Mucosa of rectum (tissue), 2 donors: ENCODE measurements around the gene CHMP1B.

Source experiments
- H3K27ac ChIP-seq, 2 donors: one replicate each; pipeline ENCODE4 v1.7.0; 2013; ENCODE audit warnings: inconsistent platforms in 2 of 2, low read depth in 2 of 2, low read length in 2 of 2
- H3K27me3 ChIP-seq, 2 donors: one replicate each; pipeline ENCODE4 v1.7.0; 2013; ENCODE audit warnings: low read length in 2 of 2; ENCODE audit not compliant: control insufficient read depth in 2 of 2, insufficient read depth in 2 of 2
- H3K36me3 ChIP-seq, 2 donors: one replicate each; pipeline ENCODE4 v1.7.0; 2013; ENCODE audit warnings: low read length in 2 of 2; ENCODE audit not compliant: control insufficient read depth in 2 of 2, insufficient read depth in 2 of 2
- H3K4me1 ChIP-seq, 2 donors: one replicate each; pipeline ENCODE4 v1.7.0; 2013; ENCODE audit warnings: low read length in 2 of 2, mild to moderate bottlenecking in 1 of 2; ENCODE audit not compliant: control insufficient read depth in 2 of 2, insufficient read depth in 2 of 2
- H3K4me3 ChIP-seq, 2 donors: one replicate each; pipeline ENCODE4 v1.7.0; 2013; ENCODE audit warnings: low read length in 2 of 2
- H3K9ac ChIP-seq, 2 donors: one replicate each; pipeline ENCODE4 v1.7.0; 2013; ENCODE audit warnings: low read length in 2 of 2, low read depth in 1 of 2, mild to moderate bottlenecking in 1 of 2
- H3K9me3 ChIP-seq, 2 donors: one replicate each; pipeline ENCODE4 v1.7.0; 2013; ENCODE audit warnings: low read length in 2 of 2; ENCODE audit not compliant: control insufficient read depth in 2 of 2
- donor health status: healthy.
- donor health status: Normal muscosa, but diverticular disease.

Gene CHMP1B

GRCh38 chr18:11865071-11865470 is 13.9 kb downstream of the CHMP1B start:
- Histone ChIP-seq H3K4me1 (no peaks in the 10 kb centered on the region), H3K4me3 (no peak overlapping the region), H3K9me3 (no peaks in the 10 kb centered on the region), H3K27ac (no peak overlapping the region), H3K36me3 (no peaks in the 10 kb centered on the region), H3K9ac (no peak overlapping the region), H3K27me3 (no peaks in the 10 kb centered on the region)

DNA sequence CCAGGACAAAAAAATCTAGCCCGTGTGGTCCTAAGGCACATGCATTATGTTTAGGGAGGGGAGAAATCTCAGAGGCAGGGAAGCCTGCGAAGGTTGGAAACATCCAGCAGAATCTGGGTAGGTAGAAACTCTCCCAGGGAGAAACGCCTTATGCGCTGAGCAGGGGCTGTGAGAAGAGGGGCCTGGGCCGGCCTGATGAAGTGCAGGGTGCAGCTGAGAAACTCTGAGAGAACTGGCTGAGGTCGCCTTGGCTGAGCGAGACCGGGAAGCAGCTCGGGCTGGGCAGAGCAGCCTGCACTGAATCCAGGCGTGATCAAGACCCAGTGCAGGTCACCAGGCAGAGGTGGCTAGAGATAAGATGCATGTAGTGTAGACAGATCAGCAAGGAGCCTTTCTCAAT is 15.1 kb downstream of the CHMP1B start:
- no peak overlapping the region for H3K27ac ChIP-seq
- no peak overlapping the region for H3K9ac ChIP-seq
- H3K4me3 ChIP-seq: no peak overlapping the region
- no peaks in the 10 kb centered on the region for H3K36me3 ChIP-seq
- no peaks in the 10 kb centered on the region for H3K27me3 ChIP-seq
- H3K9me3 ChIP-seq: no peaks in the 10 kb centered on the region
- H3K4me1 ChIP-seq: no peaks in the 10 kb centered on the region

- Histone ChIP-seq H3K27me3 (no peaks in the 10 kb centered on the region), H3K9ac (no peak overlapping the region), H3K4me3 (no peak overlapping the region), H3K4me1 (no peaks in the 10 kb centered on the region), H3K36me3 (no peaks in the 10 kb centered on the region), H3K27ac (no peak overlapping the region), H3K9me3 (no peaks in the 10 kb centered on the region)
Observed at GRCh38 chr18:11866764-11867163, 15.6 kb downstream of the CHMP1B start.

GRCh38 chr18:11868230-11868629 is 17.0 kb downstream of the CHMP1B start:
- Histone ChIP-seq H3K9me3 (no peaks in the 10 kb centered on the region), H3K4me3 (no peak overlapping the region), H3K27me3 (no peaks in the 10 kb centered on the region), H3K9ac (no peak overlapping the region), H3K4me1 (no peaks in the 10 kb centered on the region), H3K27ac (no peak overlapping the region), H3K36me3 (no peaks in the 10 kb centered on the region)

- H3K27me3 ChIP-seq: no peaks in the 10 kb centered on the region
- H3K4me3 ChIP-seq: no peak overlapping the region
- H3K27ac ChIP-seq: no peak overlapping the region
- H3K4me1 ChIP-seq: no peaks in the 10 kb centered on the region
- no peaks in the 10 kb centered on the region for H3K36me3 ChIP-seq
- no peaks in the 10 kb centered on the region for H3K9me3 ChIP-seq
- no peak overlapping the region for H3K9ac ChIP-seq
Observed at GRCh38 chr18:11871501-11871900, 20.3 kb downstream of the CHMP1B start.

GRCh38 chr18:11872479-11873136 is 21.4 kb downstream of the CHMP1B start:
- Histone ChIP-seq H3K4me1 (no peaks in the 10 kb centered on the region), H3K4me3 (no peak overlapping the region), H3K27ac (no peak overlapping the region), H3K9ac (no peak overlapping the region), H3K27me3 (no peaks in the 10 kb centered on the region), H3K36me3 (no peaks in the 10 kb centered on the region), H3K9me3 (no peaks in the 10 kb centered on the region)

GRCh38 chr18:11873670-11874340 is 22.6 kb downstream of the CHMP1B start:
- Histone ChIP-seq H3K27me3 (no peaks in the 10 kb centered on the region), H3K4me1 (no peaks in the 10 kb centered on the region), H3K36me3 (no peaks in the 10 kb centered on the region), H3K9ac (no peak overlapping the region), H3K4me3 (no peak overlapping the region), H3K9me3 (no peaks in the 10 kb centered on the region), H3K27ac (no peak overlapping the region)

DNA sequence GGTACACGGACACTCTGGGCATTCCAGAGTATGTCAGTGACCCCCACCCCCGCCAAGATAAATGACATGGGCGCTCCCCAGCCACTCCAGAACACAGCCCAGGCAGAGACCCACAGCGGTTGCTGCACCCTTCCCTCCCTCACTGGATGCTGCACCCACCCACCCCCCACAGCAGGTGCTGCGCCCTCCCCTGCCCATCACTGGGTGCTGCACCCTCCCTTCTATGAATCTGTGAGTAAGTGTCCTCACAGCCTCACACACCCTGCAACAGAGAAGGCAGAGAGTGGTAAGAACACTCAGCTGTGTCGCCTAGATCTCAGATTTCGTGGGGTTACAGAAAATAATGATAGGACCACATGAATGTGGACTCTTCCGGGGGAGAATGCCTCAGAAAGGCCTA is 23.5 kb downstream of the CHMP1B start:
- H3K9ac ChIP-seq: no peak overlapping the region
- no peaks in the 10 kb centered on the region for H3K27me3 ChIP-seq
- H3K36me3 ChIP-seq: no peaks in the 10 kb centered on the region
- H3K4me1 ChIP-seq: no peaks in the 10 kb centered on the region
- H3K27ac ChIP-seq: no peak overlapping the region
- no peak overlapping the region for H3K4me3 ChIP-seq
- H3K9me3 ChIP-seq: no peaks in the 10 kb centered on the region

GRCh38 chr18:11877497-11878135 is 26.4 kb downstream of the CHMP1B start:
- no peaks in the 10 kb centered on the region for H3K9me3 ChIP-seq
- H3K36me3 ChIP-seq: peaks cover 7 to 9% of the 10 kb centered on the region in 2 donors
- H3K9ac ChIP-seq: no peak overlapping the region
- H3K27ac ChIP-seq: no peak overlapping the region
- no peaks in the 10 kb centered on the region for H3K4me1 ChIP-seq
- no peaks in the 10 kb centered on the region for H3K27me3 ChIP-seq
- H3K4me3 ChIP-seq: no peak overlapping the region

DNA sequence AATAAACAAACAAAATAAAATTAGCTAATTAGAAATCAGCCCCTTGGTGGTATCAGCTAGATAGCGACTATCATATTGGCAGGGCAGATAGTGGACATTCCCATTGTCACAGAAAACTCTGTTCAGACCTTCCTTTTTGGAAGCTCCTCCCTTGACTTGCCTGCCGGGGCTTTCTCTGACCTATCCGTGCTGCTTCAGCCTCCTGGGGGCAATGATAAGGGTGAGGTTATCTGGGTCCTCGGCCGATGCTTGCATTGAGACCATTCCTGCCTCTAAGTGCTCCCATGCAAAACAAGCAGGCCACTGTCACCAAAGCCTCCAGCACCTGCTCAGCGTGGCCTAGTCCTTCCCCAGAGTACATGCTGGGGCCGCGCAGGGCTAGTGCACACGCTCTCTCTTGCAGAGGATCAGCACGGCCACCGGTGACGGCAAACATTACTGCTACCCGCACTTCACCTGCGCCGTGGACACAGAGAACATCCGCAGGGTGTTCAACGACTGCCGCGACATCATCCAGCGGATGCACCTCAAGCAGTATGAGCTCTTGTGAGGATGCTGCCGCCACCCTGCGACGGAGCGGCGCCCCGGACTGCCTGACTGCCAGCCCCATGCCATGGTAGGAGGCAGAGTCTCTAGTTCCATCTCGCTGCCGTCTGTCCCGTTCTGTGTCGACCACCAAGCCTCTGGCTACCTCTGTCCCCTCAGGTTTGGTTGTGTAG is 29.5 kb downstream of the CHMP1B start:
- H3K27ac ChIP-seq: no peak overlapping the region
- H3K4me1 ChIP-seq: peaks cover 11 to 13% of the 10 kb centered on the region in 2 donors
- no peaks in the 10 kb centered on the region for H3K27me3 ChIP-seq
- H3K9ac ChIP-seq: no peak overlapping the region
- no peak overlapping the region for H3K4me3 ChIP-seq
- H3K36me3 ChIP-seq: peaks cover 16% of the 10 kb centered on the region in 2 donors
- no peaks in the 10 kb centered on the region for H3K9me3 ChIP-seq
